GM21737 (cell line): Measurements from ENCODE around the gene GYS1.

ENCODE experiments used
- ATAC-seq: cut with Tn5 transposase; IDR thresholded peaks from one replicate; pipeline ENCODE4 v1.9.1; 2021; ENCODE audit warnings: mild to moderate bottlenecking, moderate library complexity; ENCODE audit not compliant: unreplicated experiment

The GYS1 gene

GRCh38 chr19:48965806-48966540 is 27.1 kb downstream of the GYS1 start:
- no peak for ATAC-seq

- peak; percentile 51 for ATAC-seq
Observed at GRCh38 chr19:48965040-48965805, 27.9 kb downstream of the GYS1 start, which contains the start of gene FTL. TSS of gene FTL (plus strand) at chr19:48965309. CDS start at chr19:48965508, 199 bp downstream.

GRCh38 chr19:48964205-48965039 is 28.7 kb downstream of the GYS1 start:
- ATAC-seq, result no peak

- no peak for ATAC-seq
Observed at GRCh38 chr19:48963371-48964204, 29.5 kb downstream of the GYS1 start.

- ATAC-seq, result no peak
Observed at GRCh38 chr19:48962849-48963165, 30.3 kb downstream of the GYS1 start.

GRCh38 chr19:48962029-48962848 is 30.9 kb downstream of the GYS1 start:
- peak; percentile 33 for ATAC-seq

GRCh38 chr19:48961673-48962028 is 31.5 kb downstream of the GYS1 start:
- ATAC-seq, result no peak

GRCh38 chr19:48961051-48961649 is 32.0 kb downstream of the GYS1 start:
- ATAC-seq, result no peak

GRCh38 chr19:48959341-48960239 is 33.5 kb downstream of the GYS1 start:
- no peak for ATAC-seq

DNA sequence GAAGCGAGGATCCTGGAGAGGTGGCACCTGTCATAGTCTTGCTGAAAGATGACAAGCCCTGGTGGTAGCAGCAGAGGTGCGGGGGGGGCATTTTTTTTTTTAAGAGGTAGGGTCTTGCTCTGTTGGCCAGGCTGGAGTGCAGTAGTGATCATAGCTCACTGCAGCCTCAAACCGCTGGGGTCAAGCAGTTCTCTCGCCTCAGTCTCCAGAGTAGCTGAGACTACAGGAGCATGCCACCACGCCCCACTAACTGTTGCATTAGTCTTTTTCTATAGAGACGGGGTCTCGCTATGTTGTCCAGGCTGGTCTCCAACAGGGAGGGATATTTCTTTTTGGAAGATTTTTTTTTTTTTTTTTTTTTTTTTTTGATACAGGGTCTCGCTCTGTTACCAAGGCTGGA is 35.1 kb downstream of the GYS1 start:
- ATAC-seq, result no peak

DNA sequence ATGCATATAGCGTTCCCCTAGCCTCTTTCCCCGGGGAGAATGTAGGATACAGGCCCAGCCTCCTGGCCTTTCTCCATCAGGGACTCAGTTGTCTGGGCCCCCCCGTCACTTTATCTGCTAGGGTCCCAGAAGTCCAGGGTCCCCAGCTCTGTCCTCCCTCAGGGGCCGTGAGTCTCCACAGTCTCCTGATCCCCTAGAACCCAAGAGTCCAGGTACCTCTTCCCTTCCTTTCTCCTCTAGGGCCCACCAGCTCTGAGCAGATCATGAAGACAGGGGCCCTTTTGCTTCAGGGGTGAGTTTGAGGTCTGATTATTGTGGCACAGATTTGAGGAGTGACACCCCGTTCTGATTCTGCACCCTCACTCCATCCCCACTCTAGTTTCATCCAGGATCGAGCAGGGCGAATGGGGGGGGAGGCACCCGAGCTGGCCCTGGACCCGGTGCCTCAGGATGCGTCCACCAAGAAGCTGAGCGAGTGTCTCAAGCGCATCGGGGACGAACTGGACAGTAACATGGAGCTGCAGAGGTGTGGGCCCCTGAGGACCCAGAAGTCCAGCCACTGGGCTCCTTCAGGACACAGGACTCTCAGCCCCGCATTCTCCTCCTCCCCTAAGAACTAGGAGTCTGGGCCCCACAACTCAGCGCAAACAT is 37.7 kb downstream of the GYS1 start:
- peak; percentile 21 for ATAC-seq

GRCh38 chr19:48954595-48955307 is 38.4 kb downstream of the GYS1 start, which contains the start of gene BAX:
TSS of gene BAX (plus strand) at chr19:48954875. CDS start at chr19:48954929, 54 bp downstream.
- peak; percentile 88 for ATAC-seq

DNA sequence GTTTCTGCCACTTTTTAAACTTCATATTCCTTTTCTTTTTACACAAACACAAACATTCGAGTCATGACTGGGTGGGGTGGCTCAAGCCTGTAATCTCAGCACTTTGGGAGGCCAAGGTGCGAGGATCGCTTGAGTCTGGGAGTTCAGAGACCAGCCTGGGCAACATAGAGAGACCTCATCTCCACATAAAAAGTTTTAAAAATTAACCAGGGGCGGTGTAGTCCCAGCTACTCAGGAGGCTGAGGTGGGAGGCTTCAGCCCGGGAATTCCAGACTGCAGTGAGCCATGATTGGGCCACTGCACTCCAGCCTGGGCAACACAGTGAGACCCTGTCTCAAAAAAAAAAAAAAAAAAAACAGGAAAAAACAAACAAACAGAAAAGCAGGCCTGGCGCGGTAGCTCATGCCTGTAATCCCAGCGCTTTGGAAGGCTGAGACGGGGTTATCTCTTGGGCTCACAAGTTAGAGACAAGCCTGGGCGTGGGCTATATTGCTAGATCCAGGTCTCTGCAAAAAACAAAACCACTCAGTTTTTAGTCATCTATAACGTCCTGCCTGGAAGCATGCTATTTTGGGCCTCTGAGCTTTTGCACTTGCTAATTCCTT is 39.0 kb downstream of the GYS1 start:
- no peak for ATAC-seq

- ATAC-seq, result no peak
Observed at GRCh38 chr19:48953141-48953540, 40.0 kb downstream of the GYS1 start.

DNA sequence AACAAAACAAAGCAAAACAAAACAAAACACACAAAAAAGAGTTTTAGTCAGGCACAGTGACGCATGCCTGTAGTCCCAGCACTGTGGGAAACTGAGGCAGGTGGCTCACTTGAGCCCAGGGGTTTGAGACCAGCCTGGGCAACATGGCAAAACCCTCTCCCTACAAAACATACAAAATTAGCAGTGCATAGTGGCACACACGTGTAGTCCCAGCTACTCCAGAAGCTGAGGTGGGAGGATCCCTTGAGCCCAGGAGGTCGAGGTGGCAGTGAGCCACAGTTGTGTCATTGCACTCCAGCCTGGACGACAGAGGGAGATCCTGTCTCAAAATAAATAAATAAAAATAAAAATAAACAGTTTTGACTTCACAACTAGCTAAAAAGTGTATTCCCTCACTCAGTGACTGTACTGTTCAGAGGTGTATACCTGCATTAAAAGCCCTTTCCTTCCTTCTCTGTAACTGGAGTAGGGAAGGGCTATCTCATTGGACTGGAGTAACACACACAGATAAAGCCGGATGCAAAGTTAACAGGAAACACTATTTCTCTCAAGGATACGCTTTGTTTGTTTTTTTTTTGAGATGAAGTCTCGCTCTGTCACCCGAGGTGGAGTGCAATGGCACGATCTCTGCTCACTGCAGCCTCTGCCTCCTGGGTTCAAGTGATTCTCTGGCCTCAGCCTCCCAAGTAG is 42.1 kb downstream of the GYS1 start:
- ATAC-seq, result no peak

DNA sequence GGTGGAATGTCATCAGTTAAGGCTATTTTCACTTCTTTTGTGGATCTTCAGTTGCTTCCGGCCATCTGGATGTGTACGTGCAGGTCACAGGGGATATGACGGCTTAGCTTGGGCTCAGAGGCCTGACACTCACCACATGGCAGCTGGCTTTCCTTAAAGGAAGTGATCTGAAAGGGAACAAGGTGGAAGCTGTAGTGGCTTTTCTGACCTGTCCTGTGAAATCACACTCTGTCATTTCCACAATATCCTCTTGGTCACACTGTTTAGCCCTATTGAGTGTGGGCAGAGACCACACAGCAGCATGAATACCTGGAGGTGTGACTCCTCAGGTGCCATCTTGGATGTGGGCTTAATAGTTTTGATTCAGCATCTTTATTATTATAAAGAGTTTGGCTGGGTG is 43.0 kb downstream of the GYS1 start:
- no peak for ATAC-seq
